ENCODE measurements around the gene GALNT18.

The GALNT18 gene

DNA sequence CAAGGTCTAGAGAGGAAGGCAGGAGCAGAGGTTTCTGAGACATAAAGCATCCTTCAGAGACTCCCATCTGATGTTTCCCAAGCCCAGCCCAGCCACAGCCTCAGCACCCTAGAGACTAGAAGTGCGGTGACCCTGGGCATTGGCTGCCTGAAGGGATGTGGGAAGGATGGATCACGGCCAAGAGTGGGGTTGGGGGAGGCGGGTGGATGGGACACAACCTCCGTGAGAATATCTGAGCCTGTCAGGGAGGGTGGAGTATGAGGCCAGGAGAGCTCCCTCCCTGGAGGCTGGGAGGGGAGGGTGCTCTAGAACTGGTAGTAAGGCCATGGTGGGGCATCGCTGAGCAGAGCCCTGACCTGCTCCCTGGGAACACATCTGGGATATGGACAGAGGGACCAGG lies 340.2 kb downstream of the GALNT18 start:
- DNase-seq (ENCODE audit: low read depth in 1 of 2, low spot score in 1 of 2): no peak

DNA sequence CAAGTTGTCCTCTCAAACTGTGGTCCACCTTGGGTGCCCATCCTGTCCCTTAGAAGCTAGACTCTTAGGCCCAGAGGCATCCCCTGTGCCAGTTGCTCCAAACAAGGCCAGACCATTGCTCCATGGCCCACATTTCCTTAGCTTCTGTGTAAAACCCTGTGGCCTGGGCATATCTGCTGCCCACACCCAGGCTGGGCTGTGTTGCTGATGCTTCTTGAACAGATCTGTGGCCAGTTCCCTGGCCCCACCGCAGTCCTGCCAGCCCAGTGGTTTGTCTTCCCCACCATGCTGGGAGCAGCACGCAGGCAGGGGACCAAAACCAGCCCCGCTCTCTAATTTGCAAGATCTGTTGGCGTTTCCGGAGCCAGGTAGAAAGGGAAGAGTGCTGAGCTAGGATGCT lies 341.0 kb downstream of the GALNT18 start:
- no peak for DNase-seq (ENCODE audit: low read depth in 1 of 2, low spot score in 1 of 2)

DNA sequence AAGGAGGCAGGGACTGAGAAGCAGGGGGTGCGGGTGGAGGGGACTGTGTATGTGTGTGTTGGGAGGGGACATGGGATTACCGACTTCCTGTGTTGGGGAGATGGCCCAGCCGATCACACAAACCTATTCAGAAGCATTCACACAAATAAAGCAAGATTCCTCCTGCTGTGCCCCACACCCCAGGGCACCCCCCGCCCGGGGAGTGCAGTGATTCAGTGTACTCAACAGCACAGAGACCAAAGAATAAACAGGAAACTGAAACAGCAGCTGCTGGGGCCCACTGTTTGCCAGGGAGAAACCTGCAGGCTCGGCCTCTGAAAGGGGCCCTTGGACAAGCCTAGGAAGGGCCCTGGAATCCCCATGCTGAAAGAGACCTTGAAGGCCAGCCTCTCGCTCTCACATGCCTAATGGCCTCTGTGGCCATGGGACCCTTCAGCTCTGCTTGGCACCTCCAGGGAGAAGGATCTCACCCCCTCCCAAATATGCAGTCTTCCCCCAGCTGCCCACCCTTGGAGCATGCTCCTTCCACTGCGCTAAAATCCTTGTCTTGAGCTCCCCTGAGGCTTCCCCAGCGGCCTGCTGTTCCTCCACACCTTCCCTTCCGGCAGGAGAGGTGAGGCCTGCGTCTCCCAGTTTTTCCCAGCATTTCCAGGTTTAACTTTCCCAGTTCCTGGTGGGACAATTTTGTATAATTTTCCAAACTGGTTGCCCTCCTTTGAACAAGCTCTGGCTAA lies 341.7 kb downstream of the GALNT18 start:
- DNase-seq (ENCODE audit: low read depth in 1 of 2, low spot score in 1 of 2): no peak

DNA sequence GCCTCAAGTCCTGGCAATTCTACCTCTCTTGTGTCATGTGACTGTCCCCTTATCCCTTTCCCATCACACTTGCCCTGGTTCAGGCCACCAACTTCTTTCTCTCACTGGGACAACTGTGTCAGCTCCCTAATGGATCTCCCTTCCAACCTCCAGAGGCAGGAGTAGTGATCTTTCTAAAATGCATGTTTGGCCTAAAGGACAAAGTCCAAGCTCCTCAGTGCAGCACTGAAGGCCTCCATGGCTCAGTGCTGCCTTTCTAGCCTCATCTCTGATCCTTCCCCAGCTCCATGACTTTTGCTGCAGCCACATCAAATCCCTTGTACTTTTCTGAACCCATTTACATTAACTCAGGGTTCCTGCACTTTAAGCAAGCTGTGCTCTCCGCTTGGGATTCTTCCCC lies 349.6 kb downstream of the GALNT18 start:
- no peak for DNase-seq (ENCODE audit: low read depth in 1 of 2, low spot score in 1 of 2)

DNA sequence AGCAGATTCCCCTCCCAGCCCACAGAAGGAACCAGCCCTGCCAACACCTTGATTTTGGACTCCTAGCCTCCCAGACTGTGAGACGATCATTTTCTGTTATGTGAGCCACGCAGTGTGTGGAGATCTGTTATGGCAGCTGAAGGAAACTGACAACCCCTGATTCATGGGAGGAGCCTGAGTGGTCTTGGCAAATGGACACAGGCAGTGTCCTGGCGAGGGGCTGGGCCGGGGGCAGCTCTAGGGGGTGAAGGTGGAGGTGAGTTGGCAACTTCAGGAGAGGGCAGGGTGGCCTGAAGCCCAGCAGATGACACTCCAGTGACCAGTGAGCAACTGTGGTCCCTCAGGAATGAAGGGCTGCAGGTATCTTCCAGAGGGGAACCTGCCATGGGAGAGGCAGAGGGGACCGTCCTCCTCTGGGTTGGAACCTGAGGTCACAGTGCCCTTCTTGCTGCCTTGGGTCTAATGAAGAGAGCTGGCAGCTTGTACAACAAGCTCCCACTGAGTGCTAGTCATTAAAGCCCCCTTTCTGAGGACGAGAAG lies 351.5 kb downstream of the GALNT18 start:
- no peak for DNase-seq (ENCODE audit: low read depth in 1 of 2, low spot score in 1 of 2)

DNA sequence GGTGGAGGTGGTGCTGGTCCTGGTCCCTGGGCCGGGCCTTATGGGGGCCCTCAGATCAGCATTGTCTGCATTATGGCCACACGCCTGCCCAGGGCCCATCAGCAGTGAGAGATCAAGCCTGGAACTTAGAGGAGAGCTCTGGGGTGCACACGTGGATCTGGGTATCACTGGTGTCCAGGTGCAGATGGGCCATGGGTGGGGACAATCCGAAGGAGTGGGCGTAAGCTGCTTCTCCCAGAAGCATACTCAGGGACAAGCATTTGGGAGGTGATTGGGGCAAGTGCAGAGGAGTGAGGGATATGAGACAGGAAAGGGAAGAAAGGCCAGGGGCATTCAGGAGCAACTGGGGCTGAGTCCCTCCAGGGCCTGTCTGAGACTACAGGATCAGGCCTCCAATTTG lies 353.1 kb downstream of the GALNT18 start:
- no peak for DNase-seq (ENCODE audit: low read depth in 1 of 2, low spot score in 1 of 2)

DNA sequence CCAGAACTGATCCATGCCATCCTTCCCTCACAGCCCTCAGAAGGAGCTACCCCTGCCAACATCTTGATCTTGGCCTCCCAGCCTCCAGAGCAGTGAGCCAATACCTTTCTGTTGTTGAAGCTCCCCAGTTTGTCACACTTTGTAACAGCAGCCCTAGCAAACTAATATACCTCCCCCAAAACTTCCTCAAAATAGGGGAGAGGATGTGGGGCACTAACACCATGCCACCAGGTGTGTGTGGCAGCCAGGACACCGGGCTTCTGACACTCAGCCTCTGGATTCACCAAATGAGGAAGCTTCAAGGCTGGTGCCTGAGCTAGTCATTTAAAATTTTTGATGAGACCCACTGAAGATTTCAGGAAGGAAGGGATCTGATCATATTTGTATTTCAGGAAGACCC lies 353.7 kb downstream of the GALNT18 start:
- DNase-seq (ENCODE audit: low read depth in 1 of 2, low spot score in 1 of 2): no peak

DNA sequence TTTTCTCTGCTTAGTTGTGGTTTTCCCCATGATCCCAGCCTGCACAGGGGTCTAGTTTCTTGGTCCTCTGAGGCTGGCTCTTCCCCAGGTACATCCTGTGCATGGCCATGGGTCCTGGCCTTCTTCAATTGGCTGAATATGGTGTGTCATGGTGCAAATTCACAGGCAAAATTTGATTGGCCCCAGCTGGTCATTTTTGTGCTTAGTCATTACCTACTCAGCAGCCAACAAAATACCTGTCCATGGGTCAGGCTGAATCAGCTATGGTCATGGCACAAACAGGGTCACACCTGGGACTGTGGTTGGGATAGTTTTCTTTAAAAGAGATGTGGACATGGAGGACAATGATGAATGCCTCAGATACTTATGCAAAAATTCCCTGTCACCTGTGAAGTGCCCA lies 354.5 kb downstream of the GALNT18 start:
- DNase-seq (ENCODE audit: low read depth in 1 of 2, low spot score in 1 of 2): no peak

DNA sequence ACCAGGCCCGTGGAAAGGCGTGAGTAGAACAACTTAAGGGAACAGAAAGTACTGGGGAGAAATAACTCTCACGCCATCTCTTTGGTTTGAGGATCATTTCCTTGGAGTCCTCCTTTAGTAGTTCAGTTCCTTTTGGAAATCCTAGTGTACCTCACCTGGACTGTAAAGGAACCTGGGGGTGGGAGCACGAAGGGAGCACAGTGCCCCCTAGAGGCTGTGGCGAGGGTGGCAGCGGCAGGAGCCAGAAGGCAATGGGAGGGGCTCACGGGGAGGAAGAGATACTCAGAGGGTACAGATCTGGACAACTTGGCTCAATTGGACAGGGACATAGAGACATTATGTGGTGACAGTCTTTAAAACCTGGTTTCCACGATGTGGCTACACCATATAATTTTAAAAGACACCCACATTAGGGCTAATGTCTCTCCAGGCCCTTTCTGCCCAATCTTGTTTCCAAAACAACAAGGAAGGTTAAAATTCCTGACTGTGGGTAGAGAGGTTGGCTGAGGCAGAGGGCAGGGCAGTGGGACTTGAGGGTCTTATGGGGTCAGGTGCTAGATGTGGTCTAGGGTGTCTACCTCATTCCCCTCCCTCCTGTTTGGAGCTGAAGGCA lies 355.7 kb downstream of the GALNT18 start:
- DNase-seq (ENCODE audit: low read depth in 1 of 2, low spot score in 1 of 2): peak; percentile 24 to 46

DNA sequence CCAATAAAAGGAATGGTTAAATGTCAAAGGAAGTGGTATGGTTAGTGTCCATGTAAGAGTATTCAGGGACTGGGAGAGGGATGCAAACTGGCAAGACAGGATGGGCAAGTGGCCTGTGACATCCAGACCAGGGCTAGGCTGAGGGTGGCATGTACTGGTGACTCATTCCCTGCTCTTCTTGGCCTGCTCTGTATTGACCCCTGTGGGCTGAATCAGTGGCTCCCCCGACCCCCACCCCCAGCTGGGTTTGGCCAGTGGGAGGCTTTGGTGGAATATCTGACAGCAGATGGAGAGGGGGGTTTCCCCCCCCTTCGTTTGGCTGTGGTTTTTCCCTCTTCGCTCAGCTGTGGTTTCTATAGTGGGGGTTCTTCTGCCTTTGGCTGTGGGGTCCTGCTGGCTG lies 356.5 kb downstream of the GALNT18 start:
- no peak for DNase-seq (ENCODE audit: low read depth in 1 of 2, low spot score in 1 of 2)

DNA sequence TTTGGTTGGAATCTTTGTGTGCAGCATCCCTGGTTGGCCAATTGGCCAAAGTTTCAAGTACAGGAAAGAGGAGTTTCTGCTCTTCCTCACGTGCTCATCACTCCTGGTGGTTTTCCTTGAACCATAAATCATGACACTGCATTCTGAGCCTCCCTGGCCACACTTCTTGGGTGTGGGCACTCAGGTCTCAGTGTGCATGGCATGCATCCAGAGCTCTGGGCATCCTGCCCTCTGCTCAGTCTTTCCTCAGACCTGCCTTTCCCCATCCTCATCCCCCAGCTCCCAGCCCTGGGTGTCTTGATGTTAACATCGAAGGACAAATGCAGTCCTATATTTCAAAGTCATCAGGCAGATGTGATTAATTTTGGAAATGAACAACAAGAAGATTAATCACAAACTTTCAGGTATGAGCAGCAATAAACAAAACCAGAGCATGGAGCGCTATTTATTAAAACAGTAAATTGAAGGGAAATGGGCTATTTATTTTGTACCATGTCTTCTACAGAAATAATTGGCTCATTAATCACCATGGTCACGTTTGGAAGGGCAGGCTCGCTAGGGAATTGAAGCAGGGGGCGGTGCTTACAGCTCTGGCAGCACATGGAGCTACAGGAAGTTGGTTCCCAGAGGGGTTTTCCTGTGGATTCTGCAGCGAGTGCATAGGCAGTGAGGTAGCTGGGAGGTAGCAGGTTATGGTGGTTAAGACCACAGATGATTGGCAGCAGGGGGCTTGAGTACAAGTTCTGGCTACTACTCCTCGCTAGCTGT lies 358.4 kb downstream of the GALNT18 start:
- no peak for DNase-seq (ENCODE audit: low read depth in 1 of 2, low spot score in 1 of 2)

DNA sequence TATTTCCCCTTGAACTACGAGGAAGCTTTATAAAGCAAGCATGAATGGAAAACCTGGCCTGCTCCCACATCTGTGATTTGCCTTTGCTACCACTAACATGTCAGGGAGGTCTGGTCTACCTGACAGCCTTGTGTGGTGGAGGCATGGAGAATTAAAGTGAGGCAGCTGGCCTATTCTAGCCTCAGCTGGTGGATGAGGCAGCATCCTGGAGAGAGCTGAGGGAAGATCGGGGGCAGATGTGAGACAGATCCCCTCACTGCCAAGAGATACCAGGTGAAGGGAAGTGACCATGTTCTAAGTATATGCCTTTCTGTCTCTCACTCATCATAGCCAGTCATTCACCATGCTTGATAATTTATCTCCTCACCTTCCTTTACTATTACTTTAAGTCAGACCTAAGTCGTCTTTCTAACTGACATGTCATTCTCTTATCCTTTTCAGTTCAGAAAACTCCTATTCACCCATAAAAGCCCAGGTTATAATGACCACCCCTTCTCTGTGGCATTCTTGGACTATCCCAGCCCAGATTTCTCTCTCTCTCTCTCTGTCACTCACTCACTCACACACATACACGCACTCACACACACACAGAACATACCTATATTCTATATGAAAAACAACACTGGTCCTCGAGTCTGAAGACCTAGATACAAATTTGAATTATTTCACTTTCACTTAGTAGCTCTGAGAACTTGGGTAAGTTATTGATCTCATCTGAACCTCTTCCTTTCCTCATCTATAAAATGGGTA lies 359.5 kb downstream of the GALNT18 start:
- no peak for DNase-seq (ENCODE audit: low read depth in 1 of 2, low spot score in 1 of 2)

DNA sequence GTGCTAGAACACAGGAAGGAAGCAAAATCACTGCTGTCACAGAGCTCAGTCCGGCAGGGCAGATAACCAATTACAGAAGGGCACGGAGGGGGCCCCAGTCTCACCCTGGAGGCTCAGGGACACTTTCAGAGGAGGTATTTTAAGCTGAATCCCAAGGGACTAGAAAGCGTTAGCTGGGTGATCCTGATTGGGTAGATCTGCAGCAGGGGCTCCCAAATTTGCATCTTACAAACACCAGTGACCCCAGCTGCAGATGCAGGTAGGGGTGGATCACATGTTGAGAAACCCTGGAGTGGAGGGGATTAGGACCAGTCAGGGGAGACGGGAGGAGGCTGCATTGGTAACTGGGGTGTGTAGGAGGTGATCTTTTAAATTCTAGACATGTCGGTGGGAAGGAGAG lies 360.2 kb downstream of the GALNT18 start:
- no peak for DNase-seq (ENCODE audit: low read depth in 1 of 2, low spot score in 1 of 2)

DNA sequence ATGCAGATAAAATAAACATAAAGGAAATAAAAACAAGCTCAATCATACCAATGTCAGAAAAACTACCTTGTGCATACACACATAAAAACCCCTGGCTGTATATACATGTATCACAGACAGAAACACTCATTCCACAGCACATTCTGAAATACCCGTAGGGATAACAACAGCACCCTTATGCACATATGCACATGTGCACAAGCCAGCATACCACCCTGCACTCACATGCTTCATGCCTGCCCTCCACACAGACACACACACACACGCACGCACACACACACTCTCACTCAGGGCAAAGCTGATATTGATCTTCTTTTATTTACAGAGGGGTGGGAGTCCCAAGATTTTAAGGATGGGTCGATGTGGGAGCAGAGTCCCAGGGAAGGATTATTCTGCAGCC lies 360.9 kb downstream of the GALNT18 start:
- no peak for DNase-seq (ENCODE audit: low read depth in 1 of 2, low spot score in 1 of 2)

DNA sequence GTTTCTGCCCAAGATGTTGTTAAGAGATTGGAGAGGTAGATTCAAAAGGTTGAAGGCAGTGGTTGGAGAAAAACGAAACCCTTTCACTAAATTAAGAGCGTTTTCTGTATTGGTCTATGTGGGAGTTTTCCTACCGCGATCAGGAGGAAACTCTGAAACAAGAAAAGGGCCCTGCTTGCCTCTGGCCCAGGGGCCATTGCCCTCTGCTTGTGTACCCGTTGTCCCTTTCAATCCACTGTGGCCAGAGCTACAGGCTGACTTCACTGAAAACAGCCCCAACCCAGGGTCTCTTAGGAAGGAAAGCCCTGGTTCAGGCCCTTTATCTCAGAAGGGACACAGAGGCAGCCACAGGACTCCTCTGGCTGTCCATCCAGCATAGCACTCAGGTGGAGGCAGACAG lies 367.8 kb downstream of the GALNT18 start:
- no peak for DNase-seq (ENCODE audit: low read depth in 1 of 2, low spot score in 1 of 2)

DNA sequence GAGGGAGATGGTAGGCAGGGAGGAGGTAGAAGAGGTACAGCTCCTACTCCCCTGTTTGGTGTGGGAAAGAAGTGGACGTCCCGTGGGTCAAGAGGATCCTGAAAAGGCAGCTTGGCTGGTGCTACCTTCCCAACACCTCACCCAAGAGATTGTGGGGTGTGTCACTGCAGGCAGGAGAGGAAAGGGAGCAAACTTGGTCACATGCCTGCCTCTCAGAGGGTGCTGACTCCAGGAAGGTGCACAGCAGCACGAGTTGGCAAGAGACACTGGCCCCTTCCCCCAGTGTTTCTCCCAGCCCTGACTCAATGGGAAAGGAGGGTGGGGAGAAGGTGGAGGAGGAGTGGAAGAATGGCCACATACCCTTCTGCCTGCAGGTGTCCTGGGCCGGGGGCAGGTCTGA lies 368.3 kb downstream of the GALNT18 start:
- DNase-seq (ENCODE audit: low read depth in 1 of 2, low spot score in 1 of 2): no peak

DNA sequence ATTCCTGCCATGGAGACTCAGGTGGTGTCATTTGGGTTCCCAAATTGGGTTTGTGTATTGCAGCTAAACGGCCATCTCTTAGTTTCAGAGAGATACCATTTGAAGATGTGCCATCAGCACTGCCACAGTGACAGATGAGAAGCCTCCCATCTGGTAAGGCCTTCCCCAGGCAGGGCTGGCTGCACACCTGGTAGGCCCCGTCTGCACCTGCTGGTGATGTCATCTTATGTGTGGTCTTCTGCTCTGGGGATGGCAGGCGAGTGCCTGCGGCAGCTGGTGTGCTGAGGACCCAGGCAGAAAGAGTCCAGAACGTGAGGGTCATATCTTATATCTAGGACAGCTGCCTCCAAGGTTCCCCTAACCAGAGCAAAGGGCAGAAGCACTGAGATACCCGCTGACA lies 369.4 kb downstream of the GALNT18 start:
- DNase-seq (ENCODE audit: low read depth in 1 of 2, low spot score in 1 of 2): no peak

DNA sequence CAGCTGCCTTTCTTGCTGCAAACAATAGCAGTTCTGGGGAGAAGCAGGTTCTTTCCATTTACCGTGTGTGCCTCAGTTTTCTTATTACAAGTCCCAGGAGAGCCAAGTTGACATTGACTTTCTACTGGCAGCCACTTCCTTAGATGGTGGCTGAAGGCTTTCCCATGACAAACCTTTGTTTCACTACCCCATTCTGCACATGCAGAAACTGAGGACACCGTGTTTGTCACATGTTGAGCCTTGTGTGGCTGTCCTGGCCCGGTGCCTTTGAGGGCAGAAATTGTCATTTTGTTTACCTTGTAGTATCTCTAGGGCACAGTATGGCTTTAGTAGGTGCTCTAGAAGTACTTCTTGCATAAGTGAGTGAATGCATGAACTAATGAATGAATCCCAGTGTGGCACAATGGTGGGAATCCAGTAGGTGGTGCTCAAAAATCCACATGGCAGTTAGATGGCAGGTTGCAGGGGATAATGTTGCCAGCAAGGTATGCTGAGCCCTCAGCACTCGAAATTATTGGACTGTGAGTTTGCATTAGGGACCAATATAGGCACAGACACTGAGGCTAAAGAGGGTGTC lies 370.3 kb downstream of the GALNT18 start:
- no peak for DNase-seq (ENCODE audit: low read depth in 1 of 2, low spot score in 1 of 2)

DNA sequence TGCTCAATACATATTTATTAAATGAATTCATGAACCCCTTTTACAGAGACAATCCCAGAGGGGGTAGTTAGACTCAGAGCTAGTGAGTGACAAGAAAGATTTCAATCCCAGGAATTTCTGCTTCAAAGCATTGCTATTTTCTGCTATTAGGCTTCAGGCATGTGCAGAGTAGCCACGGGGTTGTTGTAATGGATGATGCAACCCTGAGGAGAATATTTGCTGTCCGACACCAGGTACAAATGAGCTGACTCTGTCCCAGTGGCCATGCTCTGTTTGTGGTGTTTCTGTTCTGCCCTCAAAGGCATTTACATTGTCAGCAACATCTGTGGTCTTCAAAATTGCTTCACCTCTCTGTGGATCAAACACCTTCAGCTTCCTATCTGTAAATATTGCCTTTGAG lies 371.3 kb downstream of the GALNT18 start:
- DNase-seq (ENCODE audit: low read depth in 1 of 2, low spot score in 1 of 2): no peak

DNA sequence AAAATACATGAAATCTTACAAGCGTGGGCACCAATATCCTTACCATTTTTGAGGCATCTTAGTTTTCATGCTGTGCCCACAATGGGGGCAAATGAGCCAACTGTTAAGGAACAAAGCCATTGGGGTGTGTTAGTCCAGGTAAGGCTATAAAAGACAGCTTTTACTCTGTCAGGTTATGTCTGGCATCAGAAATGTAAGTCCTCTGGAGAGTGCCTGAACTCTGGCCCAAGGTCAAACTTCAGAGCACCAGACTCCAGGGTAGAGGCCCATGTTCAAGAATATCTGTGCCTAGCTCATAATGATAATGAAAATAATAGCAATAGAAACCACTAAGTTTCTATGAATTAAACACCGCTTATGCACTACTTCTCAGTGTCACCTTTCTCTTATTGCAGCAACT lies 374.2 kb downstream of the GALNT18 start:
- no peak for DNase-seq (ENCODE audit: low read depth in 1 of 2, low spot score in 1 of 2)

DNA sequence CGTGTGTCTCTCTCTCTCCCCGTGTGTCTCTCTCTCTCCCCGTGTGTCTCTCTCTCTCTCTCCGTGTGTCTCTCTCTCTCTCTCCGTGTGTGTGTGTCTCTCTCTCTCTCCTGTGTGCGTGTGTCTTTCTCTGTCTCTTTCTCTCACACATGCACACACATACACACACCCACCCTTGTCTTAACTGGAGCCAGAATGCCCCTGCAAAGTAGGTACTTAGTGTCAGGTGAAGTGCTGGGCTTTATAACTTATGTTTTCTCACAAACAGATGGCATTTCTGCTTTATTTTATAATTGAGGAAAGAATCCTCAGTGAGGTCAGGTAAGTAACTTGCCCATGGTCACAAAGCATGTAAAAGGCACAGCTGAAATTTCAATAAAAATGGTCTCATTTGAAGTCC lies 374.7 kb downstream of the GALNT18 start:
- DNase-seq (ENCODE audit: low read depth in 1 of 2, low spot score in 1 of 2): no peak
